Measurements from ENCODE around the gene JPH2. TPM values are rescaled to one million over a fixed set of nuclear protein-coding genes. Genes with fewer than 3 reads are reported as not detected.

The JPH2 gene
- total and polyA plus RNA-seq, 3 experiments from 2014 or later, result not detected

DNA sequence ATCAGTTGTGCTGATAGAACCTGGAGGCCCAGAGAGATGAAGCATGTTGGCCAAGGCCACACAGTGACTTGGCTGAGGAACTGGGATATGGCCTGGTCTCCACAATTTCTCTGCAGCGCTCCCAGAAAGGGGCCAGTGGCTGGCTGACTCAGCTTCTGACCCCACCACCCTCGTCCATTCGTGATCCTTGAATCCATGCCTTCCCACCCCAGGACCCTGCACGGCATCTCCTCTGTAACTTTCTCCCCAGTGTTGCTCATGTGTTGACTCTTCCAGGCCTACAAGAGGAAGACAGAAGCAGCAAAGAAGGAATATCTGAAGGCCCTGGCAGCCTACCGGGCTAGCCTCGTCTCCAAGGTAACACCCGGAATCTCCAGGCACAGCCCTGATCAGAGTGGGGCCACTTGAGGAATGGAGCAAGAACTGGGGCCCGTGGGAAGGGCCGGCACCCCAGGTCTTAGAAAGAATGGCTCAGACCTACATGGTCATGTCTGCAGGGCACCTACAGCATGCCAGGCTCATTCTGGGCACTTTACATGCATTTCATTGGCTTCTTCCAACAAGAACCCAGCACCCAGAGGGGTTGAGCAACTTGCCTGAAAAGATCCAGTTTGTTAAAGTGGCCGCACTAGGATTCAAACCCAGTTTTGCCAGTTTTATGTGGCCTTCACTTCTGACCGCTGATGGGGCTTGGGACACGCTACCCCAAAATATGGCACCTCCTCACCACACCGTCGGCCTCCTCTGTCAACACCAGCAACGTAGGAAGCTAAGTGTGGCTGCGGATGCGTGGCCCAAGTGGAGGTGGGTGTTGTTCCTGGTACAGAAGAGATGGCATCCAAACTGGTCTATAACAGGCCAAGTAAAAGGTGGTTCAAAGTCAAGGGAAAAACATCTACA lies 122.2 kb downstream of the JPH2 start:
- POLR2A ChIA-PET, result no interaction called here
- H3K36me3 ChIP-seq (ENCODE audit: insufficient read depth, low read length), result no peaks in the 10 kb centered on the region
- H3K4me1 ChIP-seq (ENCODE audit: insufficient read depth, low read length), result peaks cover 35% of the 10 kb centered on the region
- Mint-ChIP-seq H3K4me3 (no peak overlapping the region), H3K9me3 (no peaks in the 10 kb centered on the region), H3K4me1 (peaks cover 13 to 26% (median 17%) of the 10 kb centered on the region in 3 donors), H3K36me3 (no peaks in the 10 kb centered on the region), H3K27me3 (peaks cover 0 to 7% of the 10 kb centered on the region in 2 donors), H3K27ac (peak overlapping the region in 1 of 8 donors; percentile 61)
- no peak overlapping the region for H3K27ac ChIP-seq (ENCODE audit: low read depth, low read length)
- no peaks in the 10 kb centered on the region for H3K9me3 ChIP-seq (ENCODE audit: low read length)
- H3K4me3 ChIP-seq (ENCODE audit: low read length), result no peak overlapping the region
- no peak for DNase-seq
- H3K27me3 ChIP-seq (ENCODE audit: insufficient read depth, low read length, poor library complexity, severe bottlenecking), result no peaks in the 10 kb centered on the region
- CTCF ChIA-PET, result interaction anchor here (1.0 kb wide), 1 partner anchor 16 kb away, joined by 3 read pairs; no protein-coding TSS in a partner anchor

Other genes starting within 250 kb of the JPH2 start
- 10 to 100 TPM; 24.8 to 25.7 TPM for gene OSER1, start 23.6 kb upstream of the JPH2 start, total RNA-seq
- gene OSER1, start 23.6 kb upstream of the JPH2 start, polyA plus RNA-seq, result 35.1 TPM
- gene GDAP1L1, start 60.1 kb upstream of the JPH2 start, total RNA-seq, result not detected
- gene GDAP1L1, start 60.1 kb upstream of the JPH2 start, polyA plus RNA-seq, result not detected
- 1 to 10 TPM; 2.4 to 2.5 TPM for gene FITM2, start 124.0 kb upstream of the JPH2 start, total RNA-seq
- gene FITM2, start 124.0 kb upstream of the JPH2 start, polyA plus RNA-seq, result 1.3 TPM
- not detected for gene R3HDML, start 149.9 kb upstream of the JPH2 start, total RNA-seq
- not detected for gene R3HDML, start 149.9 kb upstream of the JPH2 start, polyA plus RNA-seq
- not detected for gene HNF4A, start 168.5 kb upstream of the JPH2 start, total RNA-seq
- gene HNF4A, start 168.5 kb upstream of the JPH2 start, polyA plus RNA-seq, result not detected

Measured in CD8-positive, alpha-beta memory T cell (primary cell).